ENCODE results near the gene ADCY1. TPM values are rescaled to one million over a fixed set of nuclear protein-coding genes. Genes with fewer than 3 reads are reported as not detected.

The ADCY1 gene
- total RNA-seq, 1 donor from 2014 or later: 19.0 TPM

GRCh38 chr7:45573204-45573603, 964 bp upstream of the ADCY1 start:
- Mint-ChIP-seq H3K36me3 (no peaks in the 10 kb centered on the region), H3K9me3 (no peaks in the 10 kb centered on the region), H3K4me1 (ENCODE audit: unreplicated experiment) (no peaks in the 10 kb centered on the region), H3K27me3 (peaks cover 77% of the 10 kb centered on the region), H3K27ac (no peak overlapping the region), H3K4me3 (peak overlapping the region; percentile 82)
- TF ChIP-seq CTCF (conservative IDR thresholded peaks at IDR 0.05): no peak
- no peak for DNase-seq (ENCODE audit: extremely low spot score, unreplicated experiment)

- H3K27ac Mint-ChIP-seq: no peak overlapping the region
- H3K36me3 Mint-ChIP-seq: no peaks in the 10 kb centered on the region
- DNase-seq (ENCODE audit: extremely low spot score, unreplicated experiment): no peak
- H3K4me3 Mint-ChIP-seq: no peak overlapping the region
- TF ChIP-seq CTCF (conservative IDR thresholded peaks at IDR 0.05): no peak
- H3K27me3 Mint-ChIP-seq: peaks cover 77% of the 10 kb centered on the region
- no peaks in the 10 kb centered on the region for H3K4me1 Mint-ChIP-seq (ENCODE audit: unreplicated experiment)
- no peaks in the 10 kb centered on the region for H3K9me3 Mint-ChIP-seq
These were observed 174 bp downstream of the ADCY1 start for GRCh38 chr7:45574416-45574668.

- Mint-ChIP-seq H3K27ac (no peak overlapping the region), H3K4me1 (ENCODE audit: unreplicated experiment) (no peaks in the 10 kb centered on the region), H3K4me3 (peak overlapping the region; percentile 86), H3K27me3 (peaks cover 72% of the 10 kb centered on the region), H3K9me3 (no peaks in the 10 kb centered on the region), H3K36me3 (no peaks in the 10 kb centered on the region)
- peak; percentile 62 for TF ChIP-seq CTCF (conservative IDR thresholded peaks at IDR 0.05)
- no peak for DNase-seq (ENCODE audit: extremely low spot score, unreplicated experiment)
These were observed 717 bp downstream of the ADCY1 start for GRCh38 chr7:45574669-45575500.

- Mint-ChIP-seq H3K36me3 (no peaks in the 10 kb centered on the region), H3K27me3 (peaks cover 64% of the 10 kb centered on the region), H3K9me3 (no peaks in the 10 kb centered on the region), H3K27ac (no peak overlapping the region), H3K4me1 (ENCODE audit: unreplicated experiment) (no peaks in the 10 kb centered on the region), H3K4me3 (peak overlapping the region; percentile 86)
- DNase-seq (ENCODE audit: extremely low spot score, unreplicated experiment): no peak
- no peak for TF ChIP-seq CTCF (conservative IDR thresholded peaks at IDR 0.05)
These were observed 1.5 kb downstream of the ADCY1 start for GRCh38 chr7:45575501-45576248.

- H3K27ac Mint-ChIP-seq: no peak overlapping the region
- no peaks in the 10 kb centered on the region for H3K9me3 Mint-ChIP-seq
- TF ChIP-seq CTCF (conservative IDR thresholded peaks at IDR 0.05): no peak
- peak overlapping the region; percentile 86 for H3K4me3 Mint-ChIP-seq
- H3K27me3 Mint-ChIP-seq: peaks cover 57% of the 10 kb centered on the region
- no peaks in the 10 kb centered on the region for H3K36me3 Mint-ChIP-seq
- H3K4me1 Mint-ChIP-seq (ENCODE audit: unreplicated experiment): no peaks in the 10 kb centered on the region
- no peak for DNase-seq (ENCODE audit: extremely low spot score, unreplicated experiment)
These were observed 2.2 kb downstream of the ADCY1 start for GRCh38 chr7:45576249-45576929.
